HG03135 (cell line): ENCODE measurements around the gene RFC1.
"Not testable (repeated sequence)": the region's sequence is repeated elsewhere in the genome, so short reads cannot be mapped to it uniquely, and the experiment has no call there.

ENCODE experiments used
- ATAC-seq: cut with Tn5 transposase; IDR thresholded peaks from one replicate; pipeline ENCODE4 v1.9.1; 2021; ENCODE audit warnings: mild to moderate bottlenecking, moderate library complexity; ENCODE audit not compliant: unreplicated experiment

The RFC1 gene

GRCh38 chr4:39305912-39306677, 60.1 kb downstream of the RFC1 start:
- no peak for ATAC-seq

- ATAC-seq = no peak
Measured at GRCh38 chr4:39304651-39305050, 61.5 kb downstream of the RFC1 start.

GRCh38 chr4:39303871-39304270, 62.3 kb downstream of the RFC1 start:
- ATAC-seq = no peak

GRCh38 chr4:39302901-39303300, 63.3 kb downstream of the RFC1 start:
- no peak for ATAC-seq

- no peak for ATAC-seq
Measured at GRCh38 chr4:39295784-39296183, 70.4 kb downstream of the RFC1 start.

GRCh38 chr4:39292433-39292832, 73.7 kb downstream of the RFC1 start:
- ATAC-seq = not testable (repeated sequence)

GRCh38 chr4:39291686-39292085, 74.5 kb downstream of the RFC1 start:
- ATAC-seq = no peak

- ATAC-seq = no peak
Measured at GRCh38 chr4:39287223-39287622, 78.9 kb downstream of the RFC1 start.

GRCh38 chr4:39286263-39286662, 79.9 kb downstream of the RFC1 start:
- no peak for ATAC-seq

GRCh38 chr4:39285853-39286252, 80.3 kb downstream of the RFC1 start:
- ATAC-seq = no peak

- ATAC-seq = no peak
Measured at GRCh38 chr4:39285111-39285795, 80.9 kb downstream of the RFC1 start.

- no peak for ATAC-seq
Measured at GRCh38 chr4:39280770-39281169, 85.4 kb downstream of the RFC1 start.

GRCh38 chr4:39279416-39279815, 86.7 kb downstream of the RFC1 start:
- no peak for ATAC-seq

GRCh38 chr4:39278476-39278875, 87.7 kb downstream of the RFC1 start:
- ATAC-seq = no peak

- ATAC-seq = not testable (repeated sequence)
Measured at GRCh38 chr4:39277661-39278060, 88.5 kb downstream of the RFC1 start.

GRCh38 chr4:39274503-39274902, 91.7 kb downstream of the RFC1 start:
- no peak for ATAC-seq

- ATAC-seq = no peak
Measured at GRCh38 chr4:39263895-39264294, 102.3 kb downstream of the RFC1 start.

GRCh38 chr4:39259571-39260330, 106.4 kb downstream of the RFC1 start:
- no peak for ATAC-seq

- no peak for ATAC-seq
Measured at GRCh38 chr4:39256436-39256835, 109.7 kb downstream of the RFC1 start.

- ATAC-seq = no peak
Measured at GRCh38 chr4:39255871-39256270, 110.3 kb downstream of the RFC1 start.

- no peak for ATAC-seq
Measured at GRCh38 chr4:39255266-39255665, 110.9 kb downstream of the RFC1 start.

GRCh38 chr4:39243462-39243861, 122.7 kb downstream of the RFC1 start:
- ATAC-seq = no peak
